GM19043 (cell line): ENCODE data around the gene TMCC2.

ENCODE experiments used
- ATAC-seq: cut with Tn5 transposase; IDR thresholded peaks from one replicate; pipeline ENCODE4 v1.9.1; 2021; ENCODE audit warnings: low read depth; ENCODE audit not compliant: unreplicated experiment

TMCC2 gene

DNA sequence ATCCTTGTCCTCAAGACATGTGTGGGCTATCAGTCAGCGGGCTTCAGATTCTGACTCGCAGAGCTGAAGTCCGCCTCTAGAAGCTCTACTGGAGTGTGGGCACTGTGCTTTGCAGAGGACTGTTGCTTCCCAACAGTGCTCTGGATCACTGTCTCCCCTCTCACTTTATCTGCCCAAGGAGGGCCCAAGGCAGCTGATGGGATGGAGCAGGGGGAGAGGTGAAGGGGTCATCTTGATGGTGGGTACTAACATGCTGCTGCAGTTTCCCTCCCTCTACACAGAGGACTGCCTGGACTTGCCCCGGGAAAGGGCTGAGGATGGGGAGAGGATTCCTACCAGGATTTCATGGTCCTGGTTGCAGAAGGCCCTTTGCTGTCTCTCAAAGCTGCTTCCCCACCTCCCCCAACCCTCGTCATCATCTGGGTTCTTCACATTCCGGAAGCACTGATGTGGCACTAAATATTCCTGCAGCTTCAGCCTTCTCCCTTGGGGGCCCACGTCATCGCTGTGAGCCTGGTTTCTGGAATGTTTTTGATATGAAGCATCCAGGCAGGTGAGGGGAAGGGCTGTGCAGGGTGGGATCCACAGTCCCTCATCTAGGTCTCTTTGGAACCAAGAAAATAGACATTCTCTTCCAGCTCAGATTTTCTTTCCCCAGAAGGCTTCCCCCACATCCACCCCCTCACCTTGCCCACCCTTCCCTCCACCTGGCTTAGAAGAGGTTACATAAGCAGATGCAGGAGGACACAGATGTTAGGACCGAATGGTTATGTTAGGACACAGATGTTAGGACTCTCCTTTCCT lies 70.6 kb downstream of the TMCC2 start:
- ATAC-seq = no peak

DNA sequence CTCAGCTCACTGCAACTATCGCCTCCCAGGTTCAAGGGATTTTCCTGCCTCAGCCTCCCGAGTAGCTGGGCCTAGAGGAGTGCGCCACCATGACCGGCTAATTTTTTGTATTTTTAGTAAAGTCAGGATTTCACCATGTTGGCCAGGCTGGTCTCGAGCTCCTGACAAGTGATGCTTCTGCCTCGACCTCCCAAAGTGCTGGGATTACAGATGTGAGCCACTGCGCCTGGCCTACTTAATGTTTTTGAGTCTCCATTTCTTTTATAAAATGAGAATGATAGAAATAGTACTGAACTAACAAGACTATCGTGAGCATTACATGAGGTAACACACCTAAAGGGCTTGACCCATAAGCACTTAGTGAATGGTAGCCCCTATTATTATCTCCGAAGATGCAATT lies 72.4 kb downstream of the TMCC2 start:
- no peak for ATAC-seq

DNA sequence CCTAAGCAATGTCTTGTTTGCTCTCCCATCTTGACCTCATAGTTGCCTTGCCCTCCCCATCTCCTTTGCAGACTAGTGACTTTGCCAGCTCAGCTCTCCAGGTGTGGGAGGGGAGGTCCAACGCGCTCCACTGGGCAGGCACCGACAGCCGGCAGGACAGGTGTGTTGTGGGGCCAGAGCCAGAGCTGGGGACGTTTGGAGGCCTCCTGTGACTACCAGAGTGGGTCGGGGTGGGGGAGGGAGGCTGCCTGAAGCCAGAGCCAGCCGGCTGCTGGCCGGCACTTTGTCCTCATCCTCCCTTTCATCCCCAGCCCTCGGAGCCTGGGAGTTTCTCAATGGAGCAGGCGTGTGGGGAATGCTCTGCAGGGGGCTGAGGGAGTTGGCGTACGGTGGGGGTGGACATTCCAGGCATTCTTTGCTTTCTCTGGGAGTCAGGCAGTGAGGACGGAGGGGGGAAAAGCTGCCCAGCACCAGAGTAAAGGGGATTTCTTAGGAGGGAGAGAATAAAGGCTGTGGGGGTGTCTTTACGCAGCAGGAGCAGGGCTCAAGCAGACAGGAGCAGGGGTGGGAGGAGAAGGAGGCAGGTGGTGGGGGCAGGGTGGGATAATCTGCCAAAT lies 73.6 kb downstream of the TMCC2 start:
- no peak for ATAC-seq

DNA sequence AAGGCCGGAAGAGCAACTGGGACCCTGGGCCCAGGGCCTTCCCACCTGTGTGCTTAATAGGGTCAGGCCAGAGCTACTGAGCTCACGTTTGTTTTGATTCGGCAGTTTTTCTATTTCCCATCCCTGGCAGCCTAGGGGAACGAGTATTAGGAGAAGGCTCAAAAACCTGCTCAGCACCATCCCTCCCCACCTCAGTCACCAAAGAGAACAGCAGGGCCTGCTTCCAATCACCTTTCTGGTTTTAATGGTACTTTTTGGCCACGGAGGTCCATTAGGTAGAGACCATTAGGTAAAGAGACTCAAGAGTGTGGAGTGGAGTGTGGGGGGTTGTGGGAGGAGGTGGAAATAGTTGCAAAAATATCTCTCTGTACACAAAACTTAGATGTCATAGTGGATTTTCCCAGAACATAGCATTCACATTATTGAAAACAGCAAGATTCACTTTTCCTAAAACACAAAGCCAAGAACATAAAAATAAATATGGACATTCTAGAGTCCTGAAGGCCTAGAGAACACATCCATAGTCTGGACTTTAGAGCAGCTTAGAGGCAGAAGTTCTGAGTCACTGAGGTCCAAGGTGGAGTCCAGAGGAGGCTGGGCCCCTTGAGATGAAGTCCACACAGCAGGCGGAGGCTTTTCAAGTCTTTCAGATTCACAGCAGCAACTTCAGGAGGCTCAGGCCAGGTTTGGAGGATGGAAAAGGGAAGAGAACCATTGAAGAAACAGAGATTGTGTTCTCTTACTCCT lies 74.3 kb downstream of the TMCC2 start:
- no peak for ATAC-seq

DNA sequence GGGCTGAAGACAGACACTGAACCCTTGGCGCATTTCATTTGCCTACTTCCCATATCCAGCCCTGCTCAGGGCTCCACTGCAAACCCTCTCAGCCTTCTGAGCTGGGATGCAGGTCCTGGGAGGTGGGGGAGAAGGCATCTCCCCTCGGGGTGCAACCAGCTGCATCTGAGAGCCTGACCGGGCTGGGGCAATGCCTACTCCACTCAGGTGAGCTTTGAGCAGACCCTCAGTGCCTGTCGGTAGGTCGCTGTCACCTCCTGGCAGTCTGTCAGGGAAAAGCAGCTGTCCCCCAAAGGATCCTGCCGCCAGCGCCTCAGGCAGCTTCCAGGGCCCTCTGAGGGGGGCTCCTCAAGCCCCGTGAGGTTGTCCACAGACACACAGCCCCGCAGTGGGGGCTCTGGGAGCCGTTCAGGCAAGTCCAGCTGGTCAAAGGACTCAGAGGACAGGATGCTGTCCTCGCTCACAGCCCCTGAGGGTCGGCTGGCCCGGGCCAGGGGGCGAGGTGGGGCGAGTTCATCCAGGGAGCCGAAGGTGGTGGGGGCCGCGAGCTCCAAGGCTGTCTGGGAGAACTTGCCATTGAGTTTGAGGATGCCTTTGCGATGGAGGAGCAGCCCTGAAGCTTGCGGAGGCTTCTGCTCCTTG lies 75.6 kb downstream of the TMCC2 start:
- ATAC-seq = no peak

DNA sequence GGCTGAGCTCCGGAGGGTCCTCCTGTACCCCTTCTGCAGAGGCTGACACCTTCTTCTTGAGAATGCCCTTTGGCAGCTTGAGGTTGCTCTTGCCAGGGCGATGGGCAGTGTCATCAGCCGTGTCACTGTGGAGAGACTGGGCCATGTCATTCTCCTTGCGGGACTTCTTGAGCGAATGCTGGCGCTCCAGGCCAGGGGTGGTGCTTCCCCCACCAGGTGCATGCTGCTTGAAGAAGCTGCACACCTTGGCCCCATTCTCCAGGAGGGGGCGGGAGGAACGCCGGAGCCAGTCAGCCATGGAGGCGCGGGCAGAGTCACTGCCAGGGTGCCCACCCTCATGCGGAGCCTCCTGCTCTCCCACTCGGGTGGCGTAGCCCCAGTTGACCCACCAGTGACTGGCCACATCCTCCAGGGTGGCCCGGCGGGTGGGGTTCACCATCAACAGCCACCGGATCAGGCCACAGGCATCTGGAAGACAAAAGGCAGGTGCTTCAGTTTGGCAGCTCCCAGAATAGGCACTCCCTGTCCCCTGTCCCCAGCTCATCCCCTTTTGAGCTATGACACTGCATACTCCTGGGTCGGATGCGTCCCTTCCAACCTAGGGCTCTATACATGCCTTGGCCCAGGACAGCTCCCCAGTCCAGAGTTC lies 76.4 kb downstream of the TMCC2 start:
- no peak for ATAC-seq

DNA sequence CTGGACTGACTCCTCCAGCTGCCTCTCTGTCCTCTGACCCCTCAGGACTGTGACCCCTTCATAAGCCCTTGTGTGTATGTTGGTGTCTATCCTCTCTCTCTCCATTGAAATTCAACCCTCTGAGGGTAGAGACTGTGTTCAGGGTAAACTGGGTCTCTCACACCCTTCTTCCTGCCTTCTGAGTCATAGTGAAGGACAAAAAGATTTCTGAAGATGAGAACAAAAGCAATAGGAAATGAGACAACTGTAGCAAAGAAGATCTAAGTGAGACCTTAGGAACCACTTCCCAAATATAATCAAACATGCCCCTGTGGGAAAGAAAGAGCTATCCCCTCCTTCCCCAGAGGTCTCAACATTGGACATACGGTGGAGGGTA lies 76.9 kb downstream of the TMCC2 start:
- ATAC-seq = no peak

DNA sequence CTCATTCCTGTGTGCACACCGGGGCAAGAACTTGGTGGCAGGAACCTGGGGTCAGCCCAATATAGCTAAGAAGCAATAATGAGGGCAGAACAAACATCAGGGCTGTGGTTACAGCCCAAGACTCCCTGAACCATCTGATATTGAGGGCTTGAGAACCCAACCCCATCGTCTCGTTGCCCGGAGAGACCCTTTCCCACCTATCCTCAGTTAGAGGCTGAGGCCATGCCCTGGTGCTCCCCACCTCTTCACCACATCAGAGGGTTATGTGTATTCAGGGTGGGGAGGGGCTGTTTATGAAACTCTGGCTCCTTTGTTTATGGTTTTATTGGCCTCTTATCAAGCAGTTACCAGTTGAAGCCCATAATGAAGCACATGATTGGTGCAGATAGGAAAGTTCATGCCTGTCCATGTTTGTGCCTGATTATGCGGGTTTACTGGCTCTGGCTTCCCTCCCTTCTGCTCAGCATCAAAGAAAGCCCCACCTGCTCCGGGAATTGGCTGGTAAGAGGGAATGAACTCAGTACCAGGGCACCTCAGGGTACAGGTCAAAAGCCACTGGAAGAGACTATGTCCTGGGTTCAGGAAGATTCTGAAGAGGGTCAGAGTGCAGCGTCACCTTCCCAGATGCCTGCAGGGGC lies 79.3 kb downstream of the TMCC2 start:
- no peak for ATAC-seq

DNA sequence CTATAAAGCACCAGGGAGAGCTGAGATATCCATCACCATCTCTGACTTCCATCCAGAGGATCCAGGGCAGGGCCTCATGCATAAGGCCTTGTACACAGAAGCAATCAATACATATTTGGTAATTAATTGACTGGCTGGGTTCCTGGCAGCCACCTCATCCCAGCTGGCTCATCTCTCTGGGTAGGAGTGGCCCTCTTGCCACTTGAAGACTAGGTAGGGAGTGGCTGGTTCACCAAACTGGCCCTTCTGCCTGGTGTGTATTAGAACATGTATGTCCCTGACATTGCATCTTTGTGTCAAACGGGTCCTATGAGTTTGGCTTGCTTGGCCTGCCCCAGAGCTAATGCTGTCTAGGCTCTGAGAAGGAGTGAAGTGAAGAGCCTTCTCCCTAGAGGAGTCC lies 82.0 kb downstream of the TMCC2 start:
- no peak for ATAC-seq

DNA sequence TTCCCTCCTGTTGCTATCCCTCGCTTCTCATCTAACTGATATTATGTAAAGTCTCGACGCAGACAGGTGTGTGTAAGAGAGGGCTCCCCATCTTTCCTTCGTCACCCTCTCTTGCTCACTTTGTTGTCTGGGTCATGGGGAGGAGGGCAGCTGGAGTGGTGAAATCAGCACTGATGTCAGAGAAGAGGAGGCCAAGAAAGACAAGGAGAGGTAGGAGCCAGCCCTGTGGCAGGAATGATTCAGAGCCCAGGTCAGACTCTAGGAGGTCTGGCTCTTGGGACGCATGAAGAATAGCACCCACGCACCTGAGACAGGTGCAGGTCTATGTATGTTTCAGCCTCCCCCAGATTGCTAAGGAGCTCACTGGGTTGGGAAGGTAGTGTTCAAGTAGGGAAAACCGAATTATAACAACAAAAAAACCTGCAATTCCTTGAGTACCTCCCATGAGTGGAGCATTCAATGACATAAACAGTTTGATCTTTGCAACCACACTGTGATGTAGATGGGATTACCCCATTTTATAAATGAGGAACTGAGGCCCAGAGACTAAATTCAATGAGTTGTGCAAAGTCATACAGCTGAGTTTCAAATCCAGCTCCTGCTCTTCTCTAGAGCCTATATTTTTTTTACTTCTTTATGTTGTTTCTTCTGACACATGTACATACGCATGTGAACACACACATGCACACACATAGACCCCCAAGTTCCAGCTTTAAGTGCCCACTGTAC lies 83.4 kb downstream of the TMCC2 start:
- ATAC-seq = no peak

DNA sequence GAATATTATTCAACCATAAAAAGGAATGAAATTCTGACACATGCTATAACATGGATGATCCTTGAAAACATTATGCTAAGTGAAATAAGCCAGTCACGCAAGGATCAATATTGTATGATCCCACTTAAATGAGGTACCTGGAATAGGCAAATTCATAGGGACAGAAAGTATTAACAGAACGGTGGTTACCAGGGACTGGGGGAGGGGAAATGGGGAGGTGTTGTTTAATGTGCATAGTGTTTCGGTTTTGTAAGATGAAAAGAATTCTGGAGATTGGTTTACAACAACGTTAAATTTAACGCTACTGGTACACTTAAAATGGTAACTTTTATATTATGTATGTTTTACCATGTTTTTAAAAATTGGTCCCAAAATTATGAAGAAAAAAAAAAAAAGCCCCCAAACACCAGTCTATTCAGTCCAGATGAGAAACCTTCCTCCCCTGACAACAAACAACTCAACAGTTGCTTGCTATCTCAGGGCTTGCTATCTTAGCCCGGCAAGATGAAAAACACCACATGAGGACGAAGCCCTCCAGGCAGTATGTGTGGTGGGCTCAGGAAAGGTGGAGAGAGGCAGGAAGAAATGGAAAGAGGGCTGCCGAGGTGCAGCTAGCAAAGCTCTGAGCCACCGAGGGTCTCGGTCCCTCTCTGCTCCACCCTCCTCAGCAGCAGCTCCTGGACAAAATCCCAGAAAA lies 85.3 kb downstream of the TMCC2 start:
- no peak for ATAC-seq

DNA sequence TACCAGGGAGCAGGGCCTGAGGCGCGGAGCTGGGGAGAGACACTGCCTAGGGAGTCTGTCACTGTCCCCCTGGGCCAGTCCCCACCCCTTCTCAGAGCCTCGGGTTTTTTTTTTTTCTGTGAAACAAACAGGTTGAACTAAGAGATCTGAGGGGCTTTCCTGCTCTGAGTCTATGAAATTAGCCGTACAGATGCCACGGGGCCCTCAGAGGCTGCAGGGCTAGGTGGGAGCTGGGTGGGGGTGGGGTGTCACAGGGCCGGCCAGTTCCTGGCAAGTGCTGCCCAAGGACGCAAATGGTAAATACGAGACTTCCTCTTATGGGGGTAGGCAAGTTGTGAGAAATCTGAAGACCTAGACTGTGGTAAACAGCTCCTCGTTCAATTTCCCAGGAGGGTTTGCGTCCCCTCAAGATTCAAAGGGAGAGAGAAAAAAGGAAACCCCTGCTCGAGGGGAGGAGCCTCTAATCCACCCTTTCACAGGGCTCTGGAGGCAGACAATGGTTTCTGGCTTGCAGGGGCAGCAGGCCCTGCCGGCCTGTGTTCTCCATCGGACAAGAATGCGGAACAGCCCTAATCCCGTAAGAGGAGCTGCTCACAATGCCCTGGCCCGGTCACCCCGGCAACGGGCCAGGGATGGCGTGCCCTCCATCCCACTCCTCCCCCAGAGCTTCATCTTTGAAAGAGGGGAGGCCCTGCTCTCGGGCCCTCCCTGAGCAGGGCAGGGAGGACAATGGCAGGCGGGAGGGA lies 86.0 kb downstream of the TMCC2 start:
- no peak for ATAC-seq

DNA sequence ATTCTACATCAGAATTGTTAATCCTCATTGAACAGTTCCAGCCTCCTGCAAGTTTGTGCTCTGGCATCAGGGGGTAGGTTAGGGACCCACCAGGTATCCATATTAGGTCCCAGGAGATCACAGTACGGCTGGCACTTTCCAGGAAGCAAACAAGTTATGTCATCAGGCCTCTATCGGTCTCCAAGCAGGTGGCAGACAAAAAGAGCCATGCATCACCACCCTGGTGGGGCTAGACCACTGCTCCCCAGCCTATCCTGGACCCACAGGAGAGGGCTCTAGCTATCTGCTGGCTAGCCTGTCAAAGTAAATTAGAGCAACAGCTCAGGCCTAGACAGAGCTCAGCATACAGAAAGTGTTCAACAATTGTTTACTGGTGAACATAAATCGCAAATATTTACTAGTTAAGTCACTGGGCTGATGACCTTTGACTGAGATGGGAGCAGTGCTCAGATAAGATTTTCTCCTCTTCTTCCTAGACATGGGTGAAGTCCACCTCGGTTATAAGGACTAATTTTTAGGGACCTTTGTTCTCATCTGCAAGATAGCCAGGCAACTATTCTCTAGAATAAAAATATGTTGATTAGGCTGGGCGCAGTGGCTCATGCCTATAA lies 87.4 kb downstream of the TMCC2 start:
- no peak for ATAC-seq

DNA sequence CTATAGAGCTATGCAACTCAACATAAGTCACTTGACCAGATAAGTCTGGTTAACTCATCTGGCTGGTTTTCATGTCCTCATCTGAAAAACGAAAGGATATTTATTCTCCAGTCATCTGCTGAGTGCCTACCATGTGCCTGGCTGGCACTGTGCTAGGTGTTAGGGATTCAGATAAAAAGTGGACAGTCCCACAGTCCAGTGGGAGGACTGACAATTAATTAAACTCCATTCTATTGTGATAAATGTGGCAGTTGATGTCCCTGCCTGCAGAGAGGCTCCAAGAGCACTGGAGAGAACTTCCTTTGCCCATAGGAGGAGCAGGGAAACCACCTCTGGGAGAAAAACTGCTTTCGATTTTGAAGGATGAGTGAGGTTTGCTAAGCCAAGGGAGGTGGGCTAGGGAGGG lies 88.4 kb downstream of the TMCC2 start:
- no peak for ATAC-seq

DNA sequence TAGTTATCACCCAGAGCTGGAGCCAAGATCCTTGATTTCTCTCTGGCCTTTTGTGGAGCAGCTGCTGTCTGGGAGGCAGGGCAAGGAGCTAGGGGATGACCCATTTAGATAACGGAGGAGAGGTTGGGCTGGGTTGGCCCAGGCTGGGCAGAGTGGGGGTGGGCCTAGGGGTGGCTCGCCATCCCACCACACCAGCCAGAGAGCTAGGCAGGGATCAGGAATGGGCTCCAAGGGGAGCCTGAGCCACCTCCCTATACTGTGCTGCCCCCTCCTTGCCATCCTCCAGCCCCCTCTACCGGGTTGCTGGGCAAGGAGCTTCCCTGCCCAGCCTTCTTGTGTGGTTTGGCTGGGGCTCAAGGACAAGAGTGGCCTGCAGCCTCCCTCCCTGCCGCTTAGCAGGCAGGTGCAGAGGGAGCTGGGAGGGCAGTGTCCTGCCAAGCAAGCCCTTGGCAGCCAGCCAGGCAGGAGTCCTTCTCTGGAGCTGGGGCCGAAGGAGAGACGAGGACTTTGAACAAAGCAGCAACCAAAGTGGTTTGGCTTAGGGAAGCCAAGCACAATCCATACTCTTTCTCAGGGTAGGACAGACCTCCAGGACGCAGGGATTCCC lies 89.7 kb downstream of the TMCC2 start:
- no peak for ATAC-seq

DNA sequence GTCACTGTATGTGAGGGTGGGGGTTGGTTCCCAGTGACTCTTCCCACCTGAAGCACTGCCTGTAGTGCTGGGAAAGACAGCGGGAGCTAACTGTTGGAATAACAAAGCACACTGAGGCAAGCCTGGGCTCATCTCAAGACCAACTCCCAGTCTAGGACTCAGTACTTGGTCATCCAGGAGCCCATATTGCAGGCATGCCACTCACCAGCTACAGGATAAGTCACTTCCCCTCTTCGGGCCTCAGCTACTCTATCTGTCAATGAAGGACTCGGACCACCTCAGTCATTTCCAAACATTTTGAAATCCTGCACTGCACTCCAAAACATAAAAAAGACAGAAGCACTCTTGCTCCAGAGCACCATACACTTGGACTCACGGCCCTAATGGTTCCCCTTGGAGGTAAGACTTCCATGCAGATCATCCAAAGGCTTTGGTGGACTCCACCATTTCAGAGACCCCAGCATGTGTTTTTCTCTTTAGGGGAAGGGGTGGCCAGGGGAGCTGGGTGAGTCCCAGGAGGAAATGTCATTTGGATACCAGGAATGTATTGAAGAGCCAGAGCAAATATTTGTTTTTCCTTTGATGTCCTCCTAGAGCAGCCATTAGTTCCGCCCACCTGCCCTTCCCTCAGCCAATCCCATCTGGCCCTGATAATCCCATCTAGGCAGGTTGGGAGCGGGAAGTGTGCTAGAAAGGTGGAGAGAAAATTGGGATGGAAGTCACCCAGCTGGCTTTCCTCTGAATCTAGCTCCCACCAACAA lies 90.7 kb downstream of the TMCC2 start:
- ATAC-seq = no peak
